Measurements from ENCODE around the gene WSCD1.

The WSCD1 gene

GRCh38 chr17:6110592-6110991 lies 40.4 kb downstream of the WSCD1 start:
- ChIA-PET CTCF (no interaction called here), POLR2A (ENCODE audit: low non-redundant PET) (no interaction called here)
- no peak overlapping the region for H3K27ac ChIP-seq
- peak; percentile 48 for DNase-seq (ENCODE audit: low spot score)
- TF ChIP-seq CTCF (conservative IDR thresholded peaks at IDR 0.05; ENCODE audit: low read depth), result no peak

- no peak for TF ChIP-seq CTCF (conservative IDR thresholded peaks at IDR 0.05; ENCODE audit: low read depth)
- ChIA-PET CTCF (no interaction called here), POLR2A (ENCODE audit: low non-redundant PET) (no interaction called here)
- H3K27ac ChIP-seq, result no peak overlapping the region
- no peak for DNase-seq (ENCODE audit: low spot score)
These were observed 50.2 kb downstream of the WSCD1 start for GRCh38 chr17:6120351-6120750.

GRCh38 chr17:6124856-6125255 lies 54.7 kb downstream of the WSCD1 start:
- POLR2A ChIA-PET (ENCODE audit: low non-redundant PET), result no interaction called here
- no peak overlapping the region for H3K27ac ChIP-seq
- DNase-seq (ENCODE audit: low spot score), result no peak
- CTCF ChIA-PET, result no interaction called here
- no peak for TF ChIP-seq CTCF (conservative IDR thresholded peaks at IDR 0.05; ENCODE audit: low read depth)

GRCh38 chr17:6126768-6127167 lies 56.6 kb downstream of the WSCD1 start:
- ChIA-PET POLR2A (ENCODE audit: low non-redundant PET) (no interaction called here), CTCF (no interaction called here)

GRCh38 chr17:6134721-6135120 lies 64.5 kb downstream of the WSCD1 start:
- CTCF ChIA-PET, result no interaction called here
- TF ChIP-seq CTCF (conservative IDR thresholded peaks at IDR 0.05; ENCODE audit: low read depth), result no peak
- no peak overlapping the region for H3K27ac ChIP-seq
- POLR2A ChIA-PET (ENCODE audit: low non-redundant PET), result no interaction called here
- DNase-seq (ENCODE audit: low spot score), result no peak

More at GRCh38 chr17:6126768-6127167, 56.6 kb downstream of the WSCD1 start:
- no peak for TF ChIP-seq CTCF (conservative IDR thresholded peaks at IDR 0.05; ENCODE audit: low read depth)
- DNase-seq (ENCODE audit: low spot score), result no peak
- no peak overlapping the region for H3K27ac ChIP-seq

- no peak overlapping the region for H3K27ac ChIP-seq
- POLR2A ChIA-PET (ENCODE audit: low non-redundant PET), result no interaction called here
- TF ChIP-seq CTCF (conservative IDR thresholded peaks at IDR 0.05; ENCODE audit: low read depth), result no peak
- no peak for DNase-seq (ENCODE audit: low spot score)
- CTCF ChIA-PET, result no interaction called here
These were observed 65.1 kb downstream of the WSCD1 start for GRCh38 chr17:6135236-6135635.

- no peak for TF ChIP-seq CTCF (conservative IDR thresholded peaks at IDR 0.05; ENCODE audit: low read depth)
- DNase-seq (ENCODE audit: low spot score), result no peak
- ChIA-PET CTCF (no interaction called here), POLR2A (ENCODE audit: low non-redundant PET) (no interaction called here)
- no peak overlapping the region for H3K27ac ChIP-seq
These were observed 65.8 kb downstream of the WSCD1 start for GRCh38 chr17:6135996-6136395.

Measured in RWPE1 (cell line).